ENCODE measurements around the gene SCUBE1.

The SCUBE1 gene

GRCh38 chr22:43155789-43156188, 187.4 kb downstream of the SCUBE1 start:
- DNase-seq (ENCODE audit: low read depth) = no peak

GRCh38 chr22:43154887-43155536, 188.2 kb downstream of the SCUBE1 start:
- DNase-seq (ENCODE audit: low read depth) = no peak

GRCh38 chr22:43153899-43154298, 189.3 kb downstream of the SCUBE1 start:
- DNase-seq (ENCODE audit: low read depth) = no peak

DNA sequence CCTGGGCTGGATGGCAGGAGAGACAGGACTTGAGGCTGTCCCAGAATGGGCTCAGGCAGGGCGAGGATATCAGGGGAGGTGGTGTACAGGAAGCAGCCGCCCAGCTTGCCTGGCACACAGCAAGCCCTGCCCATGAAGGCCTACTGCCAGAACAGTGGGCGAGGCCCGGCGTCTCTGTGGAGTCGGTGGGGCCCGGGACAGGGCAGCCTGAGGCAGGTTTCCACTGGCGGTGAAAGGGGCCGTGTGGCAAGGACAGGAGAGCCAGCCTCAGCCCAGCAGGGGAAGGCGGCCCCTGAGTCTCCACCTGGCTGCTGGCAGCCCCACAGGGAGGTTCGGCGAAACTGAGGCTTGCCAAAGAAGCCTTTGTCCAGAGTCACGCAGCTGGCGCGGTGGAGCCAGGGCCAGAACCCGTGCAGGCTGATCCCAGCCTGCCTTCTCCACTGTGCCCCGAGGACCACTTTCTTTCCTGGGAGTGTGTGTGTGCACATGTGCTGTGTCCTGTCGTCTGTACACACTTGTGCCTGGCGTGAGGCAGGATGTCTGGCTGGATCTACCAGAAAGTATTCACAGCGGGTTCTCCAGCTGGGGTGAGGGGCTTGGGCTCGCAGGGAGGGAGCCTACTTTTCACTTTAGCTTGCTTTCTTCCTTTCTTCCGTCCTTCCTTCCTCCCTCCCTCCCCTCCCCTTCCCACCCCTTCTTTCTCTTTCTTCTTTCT, 190.7 kb downstream of the SCUBE1 start:
- peak; percentile 44 for DNase-seq (ENCODE audit: low read depth)

- DNase-seq (ENCODE audit: low read depth) = no peak
These were observed 191.2 kb downstream of the SCUBE1 start for GRCh38 chr22:43152003-43152356.

DNA sequence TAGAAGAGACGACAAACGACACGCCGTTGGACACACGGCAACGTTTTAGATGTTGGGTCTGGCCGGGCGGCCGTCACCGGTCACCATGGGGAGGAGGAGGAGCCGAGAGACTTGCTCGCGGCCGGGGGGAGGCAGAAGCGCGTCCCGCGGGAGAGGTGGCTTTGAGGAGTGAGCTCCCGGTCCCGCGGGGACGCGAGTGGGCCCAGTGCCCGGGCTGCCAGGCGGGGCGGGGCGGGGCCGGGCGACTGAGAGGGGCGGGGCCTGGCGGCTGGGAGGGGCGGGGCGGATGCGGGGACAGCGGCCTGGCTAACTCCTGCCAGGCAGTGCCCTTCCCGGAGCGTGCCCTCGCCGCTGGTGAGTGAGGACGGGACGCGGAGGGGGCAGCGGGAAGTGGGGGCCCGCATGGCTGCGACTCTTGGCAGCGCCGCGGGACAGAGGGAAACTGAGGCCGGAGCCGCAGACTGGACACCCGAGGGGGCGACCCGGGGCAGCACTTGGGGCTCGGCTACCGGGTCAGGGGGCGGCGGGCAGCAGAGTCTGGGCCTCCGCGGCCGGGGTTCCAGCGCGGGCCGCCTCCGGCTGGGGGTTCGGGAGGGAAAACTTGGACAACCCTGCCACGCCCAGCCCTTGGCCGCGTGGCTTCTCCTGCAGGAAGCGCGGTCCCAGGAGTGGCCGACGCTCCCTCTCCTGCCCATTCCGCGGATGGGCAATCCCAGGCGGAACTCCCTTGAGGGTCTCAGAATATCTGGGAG, 191.7 kb downstream of the SCUBE1 start, which contains the start of gene TSPO:
Gene TSPO (plus strand): TSS at position 309 of the 752 bp plus-strand sequence. CDS start 7,680 bp downstream, outside the sequence.
- DNase-seq (ENCODE audit: low read depth) = peak; percentile 59

DNA sequence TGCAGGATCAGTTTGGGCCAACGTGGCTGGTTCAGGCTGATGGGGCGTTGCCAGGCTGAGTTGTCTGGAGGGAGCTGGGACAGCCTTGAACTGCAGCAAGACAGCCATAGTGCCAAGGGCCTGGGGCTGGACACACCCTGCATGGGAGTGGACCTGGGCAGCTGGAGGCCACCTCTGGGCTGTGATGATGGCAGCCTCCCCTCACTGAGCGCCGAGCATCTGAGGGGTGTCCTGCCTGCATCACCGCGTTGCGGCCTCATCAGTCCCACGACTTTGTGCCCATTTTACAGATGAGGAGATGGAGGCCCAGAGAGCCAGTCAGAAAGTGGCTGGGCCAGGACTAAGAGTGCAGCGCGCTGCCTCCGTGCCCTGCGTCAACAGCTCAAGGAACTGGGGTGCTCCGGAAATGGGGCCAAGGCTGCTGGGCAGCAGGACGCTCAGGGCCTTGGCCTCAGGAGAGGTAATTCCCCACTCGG, 192.4 kb downstream of the SCUBE1 start:
- no peak for DNase-seq (ENCODE audit: low read depth)

DNA sequence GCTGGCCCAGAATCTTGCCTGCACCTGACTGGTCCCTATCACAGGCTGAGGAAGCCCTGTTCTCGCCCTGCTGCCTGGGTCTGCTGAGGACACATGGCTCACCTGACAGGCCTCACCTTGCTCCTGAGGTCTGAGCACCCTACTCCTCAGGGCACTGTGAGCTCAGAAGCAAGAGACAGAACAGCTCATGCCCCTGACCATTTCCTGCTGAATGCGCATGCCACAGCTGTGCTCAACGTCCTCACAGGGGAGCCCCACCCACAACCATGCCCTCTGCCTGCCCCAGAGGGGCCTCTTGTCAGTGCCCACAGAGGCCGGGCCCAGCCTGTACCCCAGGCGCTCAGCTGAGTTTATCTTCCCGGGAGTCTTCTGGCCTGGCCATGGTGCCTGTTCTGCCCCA, 194.6 kb downstream of the SCUBE1 start:
- no peak for DNase-seq (ENCODE audit: low read depth)

DNA sequence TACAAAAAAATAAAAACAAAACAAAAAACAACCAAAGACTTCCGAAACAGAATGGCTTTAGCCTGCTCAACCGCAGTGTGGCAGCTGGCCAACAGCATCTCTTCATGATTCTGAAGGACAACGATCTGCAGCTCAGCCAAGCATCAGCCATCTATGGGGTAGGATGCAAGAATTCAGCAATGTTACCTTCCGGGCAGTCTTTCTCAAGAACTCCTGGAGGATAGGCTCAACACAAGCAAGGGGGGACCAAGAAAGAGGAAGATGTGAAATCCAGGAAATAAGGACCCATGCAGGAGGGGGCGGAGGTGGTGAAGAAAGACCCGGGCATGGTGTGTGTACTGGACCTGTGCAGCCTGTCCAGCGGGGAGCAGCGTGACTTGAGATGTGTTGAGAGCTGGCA, 195.4 kb downstream of the SCUBE1 start:
- DNase-seq (ENCODE audit: low read depth) = no peak

Measured in activated T-helper 1 cell treated with Interleukin-2 at 50 U/mL for 16 hours (primary cell).